Measurements from ENCODE around the gene RBBP8NL. TPM values are rescaled to one million over a fixed set of nuclear protein-coding genes. Genes with fewer than 3 reads are reported as not detected.

Gene RBBP8NL
- total RNA-seq, 2 donors from 2014 or later = not detected

GRCh38 chr20:62460678-62461077 is 33.3 kb upstream of the RBBP8NL start:
- DNase-seq (ENCODE audit: low spot score) = no peak
- Histone ChIP-seq H3K27me3 (no peaks in the 10 kb centered on the region), H3K27ac (no peak overlapping the region), H3K36me3 (no peaks in the 10 kb centered on the region), H3K4me3 (no peak overlapping the region), H3K4me1 (no peaks in the 10 kb centered on the region), H3K9me3 (no peaks in the 10 kb centered on the region)
- TF ChIP-seq CTCF (IDR thresholded peaks at IDR 0.05) = no peak

- Histone ChIP-seq H3K27me3 (no peaks in the 10 kb centered on the region), H3K27ac (no peak overlapping the region), H3K9me3 (no peaks in the 10 kb centered on the region), H3K4me3 (no peak overlapping the region), H3K36me3 (no peaks in the 10 kb centered on the region), H3K4me1 (no peaks in the 10 kb centered on the region)
- DNase-seq (ENCODE audit: low spot score) = no peak
- TF ChIP-seq CTCF (IDR thresholded peaks at IDR 0.05) = no peak
Observed at GRCh38 chr20:62459488-62459887, 32.1 kb upstream of the RBBP8NL start.

GRCh38 chr20:62458275-62459251 is 31.2 kb upstream of the RBBP8NL start:
- Histone ChIP-seq H3K36me3 (no peaks in the 10 kb centered on the region), H3K27me3 (no peaks in the 10 kb centered on the region), H3K4me1 (no peaks in the 10 kb centered on the region), H3K27ac (no peak overlapping the region), H3K4me3 (no peak overlapping the region), H3K9me3 (no peaks in the 10 kb centered on the region)
- no peak for DNase-seq (ENCODE audit: low spot score)
- no peak for TF ChIP-seq CTCF (IDR thresholded peaks at IDR 0.05)

DNA sequence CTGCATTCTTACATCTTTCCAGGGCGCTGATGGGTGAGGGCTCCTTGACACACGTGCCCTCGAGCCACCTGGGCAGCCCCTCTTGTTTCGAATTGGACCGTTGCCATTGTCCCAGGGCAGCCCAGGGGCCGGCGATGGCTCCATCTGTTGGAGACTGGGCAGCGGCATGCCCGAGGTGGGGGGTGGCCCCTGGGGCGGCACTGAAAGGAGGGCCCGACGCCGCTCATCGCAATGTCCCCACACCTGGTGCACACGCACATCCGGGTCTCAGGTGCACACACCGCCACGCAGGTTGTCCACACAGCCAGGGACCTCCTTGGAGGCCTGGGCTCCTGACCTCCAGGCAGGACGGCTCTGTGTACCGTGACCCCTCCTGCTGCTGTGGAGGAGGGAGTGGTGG is 30.5 kb upstream of the RBBP8NL start:
- no peak overlapping the region for H3K27ac ChIP-seq
- H3K27me3 ChIP-seq = no peaks in the 10 kb centered on the region
- TF ChIP-seq CTCF (IDR thresholded peaks at IDR 0.05) = no peak
- no peaks in the 10 kb centered on the region for H3K9me3 ChIP-seq
- no peaks in the 10 kb centered on the region for H3K4me1 ChIP-seq
- no peak overlapping the region for H3K4me3 ChIP-seq
- no peak for DNase-seq (ENCODE audit: low spot score)
- H3K36me3 ChIP-seq = no peaks in the 10 kb centered on the region

DNA sequence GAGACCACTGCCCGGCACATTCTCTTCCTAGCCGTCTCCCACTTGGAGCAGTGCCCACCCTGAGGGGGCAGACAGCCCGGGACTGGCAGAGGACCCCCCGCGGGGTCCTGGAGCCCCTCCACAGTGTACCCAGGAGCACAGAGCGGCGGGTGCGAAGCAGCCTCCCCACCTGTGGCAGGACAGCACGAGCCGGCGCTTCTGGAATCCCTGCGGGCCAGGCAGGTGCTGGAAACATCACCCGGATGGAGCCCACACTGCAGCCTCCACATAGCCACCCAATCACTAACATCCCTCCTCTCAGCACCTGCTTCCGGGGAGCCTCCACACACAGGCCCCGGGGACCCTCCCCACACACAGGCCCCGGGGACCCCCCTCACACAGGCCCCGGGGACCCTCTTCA is 29.8 kb upstream of the RBBP8NL start:
- no peak for DNase-seq (ENCODE audit: low spot score)
- no peak for TF ChIP-seq CTCF (IDR thresholded peaks at IDR 0.05)
- Histone ChIP-seq H3K4me3 (no peak overlapping the region), H3K27ac (no peak overlapping the region), H3K4me1 (no peaks in the 10 kb centered on the region), H3K36me3 (no peaks in the 10 kb centered on the region), H3K27me3 (no peaks in the 10 kb centered on the region), H3K9me3 (no peaks in the 10 kb centered on the region)
